Lower lobe of right lung (tissue), 2 donors: ENCODE measurements around the gene PLS1. TPM values are rescaled to one million over a fixed set of nuclear protein-coding genes. Genes with fewer than 3 reads are reported as not detected.
"Not testable (repeated sequence)": the region's sequence is repeated elsewhere in the genome, so short reads cannot be mapped to it uniquely, and the experiment has no call there.

ENCODE experiments used
- ATAC-seq, 2 donors: fragments of 200-7000 bp; cut with Tn5 transposase; one replicate each; pipeline ENCODE4 v1.9.1; 2020 to 2022; ENCODE audit warnings: mild to moderate bottlenecking in 2 of 2, moderate library complexity in 2 of 2
- DNase-seq: peaks from one replicate; pipeline ENCODE4 v3.0.0-alpha.2; 2020
- H3K27ac ChIP-seq: fragments of 200-600 bp; one replicate; pipeline ENCODE4 v1.8.0; 2022
- H3K27me3 ChIP-seq: fragments of 200-600 bp; one replicate; pipeline ENCODE4 v1.8.0; 2022; ENCODE audit warnings: low read depth
- H3K36me3 ChIP-seq: fragments of 200-600 bp; one replicate; pipeline ENCODE4 v1.8.0; 2022; ENCODE audit warnings: mild to moderate bottlenecking
- H3K4me1 ChIP-seq: fragments of 200-600 bp; one replicate; pipeline ENCODE4 v1.8.0; 2022
- H3K4me3 ChIP-seq: fragments of 200-600 bp; one replicate; pipeline ENCODE4 v1.8.0; 2022; ENCODE audit warnings: mild to moderate bottlenecking
- H3K9me3 ChIP-seq: fragments of 200-600 bp; one replicate; pipeline ENCODE4 v1.8.0; 2022
- CTCF ChIP-seq: fragments of 200-600 bp; IDR thresholded peaks from one replicate; pipeline ENCODE4 v1.8.0; 2022; ENCODE audit warnings: antibody characterized with exemption, mild to moderate bottlenecking
- intact Hi-C: fragments of 100-400 bp; cut with DNase I; formaldehyde crosslinking; loops from one replicate; pipeline ENCODE4 v1.11.0; 2022
- total RNA-seq: library from RNA; stranded (reverse); fragmentation: NEBNext Ultra II Directional; extraction: Animal tissue kit (Norgen Biotek cat#: 25700); gene quantifications from one replicate; pipeline ENCODE4 v1.2.1, GENCODE V29; 2021
- donor health status: DM: no; HTN: yes; CAD: no; lungs with severe emphysema.

Gene PLS1
- total RNA-seq, 1 donor from 2014 or later: 23.9 TPM

GRCh38 chr3:142693136-142693853, 97.1 kb downstream of the PLS1 start:
- Histone ChIP-seq H3K27me3 (no peaks in the 10 kb centered on the region), H3K4me1 (no peaks in the 10 kb centered on the region), H3K27ac (no peak overlapping the region), H3K36me3 (no peaks in the 10 kb centered on the region), H3K9me3 (no peaks in the 10 kb centered on the region), H3K4me3 (no peak overlapping the region)
- TF ChIP-seq CTCF: no peak
- ATAC-seq (no peak), DNase-seq (no peak)
- intact Hi-C loops: no loop called here

- H3K27me3 ChIP-seq: no peaks in the 10 kb centered on the region
- no peaks in the 10 kb centered on the region for H3K9me3 ChIP-seq
- DNase-seq (no peak), ATAC-seq (no peak)
- intact Hi-C loops: no loop called here
- no peak for TF ChIP-seq CTCF
- no peaks in the 10 kb centered on the region for H3K36me3 ChIP-seq
- H3K27ac ChIP-seq: no peak overlapping the region
- no peak overlapping the region for H3K4me3 ChIP-seq
- no peaks in the 10 kb centered on the region for H3K4me1 ChIP-seq
These were observed 98.0 kb downstream of the PLS1 start for GRCh38 chr3:142694225-142694624.

GRCh38 chr3:142705198-142705597, 109.0 kb downstream of the PLS1 start:
- Histone ChIP-seq H3K9me3 (no peaks in the 10 kb centered on the region), H3K27ac (no peak overlapping the region), H3K4me1 (no peaks in the 10 kb centered on the region), H3K27me3 (no peaks in the 10 kb centered on the region), H3K4me3 (no peak overlapping the region), H3K36me3 (no peaks in the 10 kb centered on the region)
- DNase-seq (no peak), ATAC-seq (no peak)
- intact Hi-C loops: no loop called here
- TF ChIP-seq CTCF: no peak

GRCh38 chr3:142706321-142707127, 110.3 kb downstream of the PLS1 start:
- Histone ChIP-seq H3K27ac (no peak overlapping the region), H3K9me3 (no peaks in the 10 kb centered on the region), H3K4me3 (no peak overlapping the region), H3K27me3 (no peaks in the 10 kb centered on the region), H3K36me3 (no peaks in the 10 kb centered on the region), H3K4me1 (no peaks in the 10 kb centered on the region)
- no peak for TF ChIP-seq CTCF
- ATAC-seq: no peak
- intact Hi-C loops: no loop called here
- DNase-seq: no peak

- Histone ChIP-seq H3K9me3 (no peaks in the 10 kb centered on the region), H3K36me3 (no peaks in the 10 kb centered on the region), H3K4me1 (no peaks in the 10 kb centered on the region), H3K27me3 (no peaks in the 10 kb centered on the region), H3K4me3 (no peak overlapping the region), H3K27ac (no peak overlapping the region)
- TF ChIP-seq CTCF: no peak
- intact Hi-C loops: no loop called here
- DNase-seq: no peak
- ATAC-seq: no peak
These were observed 113.0 kb downstream of the PLS1 start for GRCh38 chr3:142709207-142709606.

GRCh38 chr3:142714882-142715281, 118.7 kb downstream of the PLS1 start:
- H3K36me3 ChIP-seq, intact Hi-C loops, H3K27ac ChIP-seq, H3K4me3 ChIP-seq, H3K27me3 ChIP-seq, ATAC-seq, H3K9me3 ChIP-seq, DNase-seq, H3K4me1 ChIP-seq: not testable (repeated sequence)
